Effector CD8-positive, alpha-beta T cell (primary cell): Measurements from ENCODE around the gene KIAA0825.
"Not testable (repeated sequence)": the region's sequence is repeated elsewhere in the genome, so short reads cannot be mapped to it uniquely, and the experiment has no call there.

Source experiments
- DNase-seq: peaks from one replicate; lab custom pipeline; 2025; lab: John Stamatoyannopoulos, UW

The KIAA0825 gene

GRCh38 chr5:94362857-94363256 is 255.5 kb downstream of the KIAA0825 start:
- DNase-seq, result no peak

- no peak for DNase-seq
These were observed 256.3 kb downstream of the KIAA0825 start for GRCh38 chr5:94361832-94362796.

- DNase-seq, result no peak
These were observed 257.2 kb downstream of the KIAA0825 start for GRCh38 chr5:94361161-94361560.

GRCh38 chr5:94360382-94361130 is 257.8 kb downstream of the KIAA0825 start:
- no peak for DNase-seq

GRCh38 chr5:94359880-94360279 is 258.5 kb downstream of the KIAA0825 start:
- DNase-seq, result no peak

GRCh38 chr5:94355811-94356210 is 262.6 kb downstream of the KIAA0825 start:
- no peak for DNase-seq

GRCh38 chr5:94354837-94355485 is 263.4 kb downstream of the KIAA0825 start:
- not testable (repeated sequence) for DNase-seq

- no peak for DNase-seq
These were observed 264.8 kb downstream of the KIAA0825 start for GRCh38 chr5:94353605-94354004.

- no peak for DNase-seq
These were observed 271.3 kb downstream of the KIAA0825 start for GRCh38 chr5:94347130-94347529.

- no peak for DNase-seq
These were observed 273.1 kb downstream of the KIAA0825 start for GRCh38 chr5:94345257-94345656.

GRCh38 chr5:94337617-94338016 is 280.8 kb downstream of the KIAA0825 start:
- DNase-seq, result no peak

GRCh38 chr5:94335936-94336335 is 282.5 kb downstream of the KIAA0825 start:
- DNase-seq, result no peak

- no peak for DNase-seq
These were observed 289.3 kb downstream of the KIAA0825 start for GRCh38 chr5:94329115-94329514.

- DNase-seq, result no peak
These were observed 291.8 kb downstream of the KIAA0825 start for GRCh38 chr5:94326586-94326985.

- no peak for DNase-seq
These were observed 301.2 kb downstream of the KIAA0825 start for GRCh38 chr5:94316916-94317838.

- DNase-seq, result no peak
These were observed 303.8 kb downstream of the KIAA0825 start for GRCh38 chr5:94314460-94315131.

GRCh38 chr5:94313696-94314095 is 304.7 kb downstream of the KIAA0825 start:
- DNase-seq, result no peak

- no peak for DNase-seq
These were observed 305.2 kb downstream of the KIAA0825 start for GRCh38 chr5:94313188-94313587.

GRCh38 chr5:94312298-94312697 is 306.1 kb downstream of the KIAA0825 start:
- DNase-seq, result no peak

- DNase-seq, result no peak
These were observed 307.6 kb downstream of the KIAA0825 start for GRCh38 chr5:94310833-94311232.

GRCh38 chr5:94309141-94309540 is 309.3 kb downstream of the KIAA0825 start:
- DNase-seq, result no peak
